Jurkat, Clone E6-1 (cell line): ENCODE data around the gene ZFAND2A.

Experiments used
- DNase-seq: peaks from one replicate; pipeline ENCODE4 v3.0.0-alpha.2; 2011; ENCODE audit warnings: low read depth, low spot score
- H3K4me3 ChIP-seq: 2 replicates; pipeline ENCODE4 v1.5.1; 2011; ENCODE audit warnings: mild to moderate bottlenecking, low read length, control low read depth, moderate library complexity

ZFAND2A gene

GRCh38 chr7:1114505-1114904, 45.5 kb downstream of the ZFAND2A start:
- no peak overlapping the region for H3K4me3 ChIP-seq
- no peak for DNase-seq

GRCh38 chr7:1114088-1114487, 45.9 kb downstream of the ZFAND2A start:
- no peak overlapping the region for H3K4me3 ChIP-seq
- no peak for DNase-seq

- no peak for DNase-seq
- H3K4me3 ChIP-seq = no peak overlapping the region
Measured at GRCh38 chr7:1113548-1113885, 46.5 kb downstream of the ZFAND2A start.

- DNase-seq = no peak
- H3K4me3 ChIP-seq = no peak overlapping the region
Measured at GRCh38 chr7:1112625-1113547, 47.1 kb downstream of the ZFAND2A start.

GRCh38 chr7:1112109-1112508, 47.9 kb downstream of the ZFAND2A start:
- DNase-seq = no peak
- no peak overlapping the region for H3K4me3 ChIP-seq

- no peak for DNase-seq
Measured at GRCh38 chr7:1111156-1111555, 48.8 kb downstream of the ZFAND2A start.

GRCh38 chr7:1110358-1110757, 49.6 kb downstream of the ZFAND2A start:
- H3K4me3 ChIP-seq = no peak overlapping the region
- DNase-seq = no peak

More at GRCh38 chr7:1111156-1111555, 48.8 kb downstream of the ZFAND2A start:
- no peak overlapping the region for H3K4me3 ChIP-seq

- no peak overlapping the region for H3K4me3 ChIP-seq
- no peak for DNase-seq
Measured at GRCh38 chr7:1109581-1110310, 50.2 kb downstream of the ZFAND2A start.

GRCh38 chr7:1108264-1108920, 51.6 kb downstream of the ZFAND2A start:
- no peak overlapping the region for H3K4me3 ChIP-seq
- DNase-seq = no peak

- no peak overlapping the region for H3K4me3 ChIP-seq
Measured at GRCh38 chr7:1106793-1107421, 53.1 kb downstream of the ZFAND2A start.

GRCh38 chr7:1106063-1106792, 53.8 kb downstream of the ZFAND2A start:
- DNase-seq = no peak
- no peak overlapping the region for H3K4me3 ChIP-seq

More at GRCh38 chr7:1106793-1107421, 53.1 kb downstream of the ZFAND2A start:
- DNase-seq = no peak

- DNase-seq = no peak
Measured at GRCh38 chr7:1105189-1105588, 54.8 kb downstream of the ZFAND2A start.

GRCh38 chr7:1104516-1105179, 55.3 kb downstream of the ZFAND2A start:
- H3K4me3 ChIP-seq = no peak overlapping the region
- DNase-seq = peak; percentile 16

More at GRCh38 chr7:1105189-1105588, 54.8 kb downstream of the ZFAND2A start:
- no peak overlapping the region for H3K4me3 ChIP-seq

GRCh38 chr7:1103789-1104515, 56.0 kb downstream of the ZFAND2A start:
- H3K4me3 ChIP-seq = no peak overlapping the region
- DNase-seq = no peak

GRCh38 chr7:1103009-1103788, 56.8 kb downstream of the ZFAND2A start:
- no peak overlapping the region for H3K4me3 ChIP-seq
- no peak for DNase-seq
